DND-41 (cell line): ENCODE results near the gene NUBPL.

ENCODE experiments used
- EZH2 ChIP-seq: IDR thresholded peaks from 3 replicates; pipeline ENCODE4 v1.6.1; 2012; ENCODE audit warnings: borderline replicate concordance, low read depth, mild to moderate bottlenecking, moderate library complexity, low read length, inconsistent platforms; ENCODE audit not compliant: severe bottlenecking
- TF ChIP-seq, protein P1 (sequence below): IDR thresholded peaks from 2 replicates; pipeline ENCODE4 v1.5.1; 2012; ENCODE audit warnings: borderline replicate concordance, low read length, moderate library complexity, mild to moderate bottlenecking; ENCODE audit not compliant: poor library complexity, severe bottlenecking; ENCODE audit errors: extremely low read depth

DNA sequence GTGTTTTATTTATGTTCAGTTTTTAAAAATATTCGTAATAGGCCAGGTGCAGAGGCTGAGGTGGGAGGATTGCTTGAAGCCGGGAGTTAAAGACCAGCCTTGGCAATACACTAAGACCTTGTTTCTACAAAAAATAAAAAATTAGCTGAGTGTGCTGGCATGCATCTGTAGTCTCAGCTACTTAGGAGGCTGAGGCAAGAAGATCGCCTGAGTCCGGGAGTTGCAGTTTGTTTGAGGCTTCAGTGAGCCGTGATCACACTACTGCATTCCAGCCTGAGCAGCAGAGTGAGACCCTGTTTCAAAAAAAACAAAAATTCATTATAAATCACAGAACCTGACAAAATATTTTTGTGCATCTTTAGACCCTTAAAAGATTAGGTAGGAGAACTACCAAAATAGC, 275.8 kb downstream of the NUBPL start:
- TF ChIP-seq, protein P1, sequence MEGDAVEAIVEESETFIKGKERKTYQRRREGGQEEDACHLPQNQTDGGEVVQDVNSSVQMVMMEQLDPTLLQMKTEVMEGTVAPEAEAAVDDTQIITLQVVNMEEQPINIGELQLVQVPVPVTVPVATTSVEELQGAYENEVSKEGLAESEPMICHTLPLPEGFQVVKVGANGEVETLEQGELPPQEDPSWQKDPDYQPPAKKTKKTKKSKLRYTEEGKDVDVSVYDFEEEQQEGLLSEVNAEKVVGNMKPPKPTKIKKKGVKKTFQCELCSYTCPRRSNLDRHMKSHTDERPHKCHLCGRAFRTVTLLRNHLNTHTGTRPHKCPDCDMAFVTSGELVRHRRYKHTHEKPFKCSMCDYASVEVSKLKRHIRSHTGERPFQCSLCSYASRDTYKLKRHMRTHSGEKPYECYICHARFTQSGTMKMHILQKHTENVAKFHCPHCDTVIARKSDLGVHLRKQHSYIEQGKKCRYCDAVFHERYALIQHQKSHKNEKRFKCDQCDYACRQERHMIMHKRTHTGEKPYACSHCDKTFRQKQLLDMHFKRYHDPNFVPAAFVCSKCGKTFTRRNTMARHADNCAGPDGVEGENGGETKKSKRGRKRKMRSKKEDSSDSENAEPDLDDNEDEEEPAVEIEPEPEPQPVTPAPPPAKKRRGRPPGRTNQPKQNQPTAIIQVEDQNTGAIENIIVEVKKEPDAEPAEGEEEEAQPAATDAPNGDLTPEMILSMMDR = no peak
- no peak for TF ChIP-seq EZH2
